DOHH2 (cell line): ENCODE measurements around the gene MIA.

Experiments
- CTCF ChIP-seq: fragments of 200-600 bp; sonication (generic); IDR thresholded peaks from one replicate; pipeline ENCODE4 v1.5.1; 2014; ENCODE audit warnings: antibody characterized with exemption, mild to moderate bottlenecking, low read depth, low read length; ENCODE audit not compliant: poor library complexity, severe bottlenecking
- EZH2phosphoT487 ChIP-seq: fragments of 200-600 bp; sonication (generic); IDR thresholded peaks from 2 replicates; pipeline ENCODE4 v1.6.1; 2017; ENCODE audit warnings: borderline replicate concordance, mild to moderate bottlenecking, antibody characterized with exemption, low read length, moderate library complexity, mixed read lengths

GRCh38 chr19:40808021-40808325 lies 32.7 kb downstream of the MIA start:
- no peak for TF ChIP-seq CTCF
- TF ChIP-seq EZH2phosphoT487, result no peak
